NCI-H2107 (cell line): Measurements from ENCODE around the gene C6orf15.
A peak's percentile ranks its signal among the peaks of the same experiment; 100 is the strongest.

Experiments used
- DNase-seq: peaks from one replicate; lab custom pipeline; 2025; lab: John Stamatoyannopoulos, UW

The C6orf15 gene

DNA sequence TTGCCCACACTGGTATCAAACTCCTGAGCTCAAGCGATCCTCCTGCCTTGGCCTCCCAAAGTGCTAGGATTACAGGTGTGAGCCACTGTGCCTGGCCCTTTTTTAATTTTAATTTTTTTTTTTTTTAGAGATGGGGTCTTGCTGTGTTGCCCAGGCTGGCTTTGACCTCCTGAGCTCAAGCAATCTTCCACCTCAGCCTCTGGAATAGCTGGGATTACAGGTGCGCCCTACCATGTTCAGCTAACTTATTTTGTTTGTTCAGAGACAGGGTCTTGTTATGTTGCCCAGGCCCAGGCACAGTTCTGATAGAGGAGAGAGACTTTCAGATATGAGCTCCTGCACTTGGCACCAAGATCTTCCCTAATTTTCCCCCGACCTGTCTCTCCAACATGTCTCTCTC is 18.4 kb upstream of the C6orf15 start:
- no peak for DNase-seq

DNA sequence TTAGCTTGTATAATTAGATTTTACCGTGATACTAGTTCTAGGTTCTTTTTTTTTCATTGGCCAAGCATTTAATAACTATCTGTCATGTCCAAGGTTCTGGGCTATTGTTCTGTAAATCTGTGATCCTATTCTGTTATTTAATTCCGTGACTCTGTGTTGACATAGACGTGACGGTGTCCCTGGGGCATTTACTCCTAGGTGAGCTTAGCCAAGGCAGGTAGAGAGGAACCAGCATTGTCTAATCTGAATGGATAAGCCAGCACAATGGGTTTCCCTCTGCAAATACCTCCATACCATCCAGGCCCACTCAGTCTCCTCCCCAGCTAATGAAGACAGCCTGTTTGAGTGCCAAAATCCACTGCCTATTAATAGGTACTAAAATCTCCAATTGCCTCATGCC is 16.8 kb upstream of the C6orf15 start:
- DNase-seq = no peak

DNA sequence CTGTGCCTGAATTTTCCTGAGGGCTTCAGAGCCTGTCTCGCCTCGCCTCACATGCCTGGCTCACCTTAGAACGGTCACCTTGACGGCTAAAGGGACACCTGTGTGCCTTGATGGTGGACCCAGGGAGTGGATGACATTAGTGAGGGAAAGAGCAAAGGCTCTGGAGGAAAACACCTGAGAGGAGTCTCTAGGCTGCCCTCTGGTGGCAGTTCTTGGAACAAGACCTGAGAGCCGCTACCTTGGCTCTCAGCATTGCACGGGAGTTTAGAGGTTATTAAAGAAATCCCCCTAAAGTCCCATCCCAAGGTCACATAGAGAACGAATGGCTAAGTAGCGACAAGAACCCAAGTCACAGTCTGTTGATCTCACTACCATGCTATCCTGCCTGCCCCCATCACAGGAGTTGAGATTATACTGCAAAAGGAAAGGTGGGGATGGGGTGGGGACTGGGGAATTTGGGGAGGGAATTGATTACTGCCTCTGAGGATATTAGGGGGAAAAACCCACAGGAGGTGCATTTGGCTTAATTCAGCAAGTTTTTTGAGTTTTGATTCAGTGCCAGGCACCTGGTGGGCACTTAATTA is 15.8 kb upstream of the C6orf15 start:
- DNase-seq = peak; percentile 0

DNA sequence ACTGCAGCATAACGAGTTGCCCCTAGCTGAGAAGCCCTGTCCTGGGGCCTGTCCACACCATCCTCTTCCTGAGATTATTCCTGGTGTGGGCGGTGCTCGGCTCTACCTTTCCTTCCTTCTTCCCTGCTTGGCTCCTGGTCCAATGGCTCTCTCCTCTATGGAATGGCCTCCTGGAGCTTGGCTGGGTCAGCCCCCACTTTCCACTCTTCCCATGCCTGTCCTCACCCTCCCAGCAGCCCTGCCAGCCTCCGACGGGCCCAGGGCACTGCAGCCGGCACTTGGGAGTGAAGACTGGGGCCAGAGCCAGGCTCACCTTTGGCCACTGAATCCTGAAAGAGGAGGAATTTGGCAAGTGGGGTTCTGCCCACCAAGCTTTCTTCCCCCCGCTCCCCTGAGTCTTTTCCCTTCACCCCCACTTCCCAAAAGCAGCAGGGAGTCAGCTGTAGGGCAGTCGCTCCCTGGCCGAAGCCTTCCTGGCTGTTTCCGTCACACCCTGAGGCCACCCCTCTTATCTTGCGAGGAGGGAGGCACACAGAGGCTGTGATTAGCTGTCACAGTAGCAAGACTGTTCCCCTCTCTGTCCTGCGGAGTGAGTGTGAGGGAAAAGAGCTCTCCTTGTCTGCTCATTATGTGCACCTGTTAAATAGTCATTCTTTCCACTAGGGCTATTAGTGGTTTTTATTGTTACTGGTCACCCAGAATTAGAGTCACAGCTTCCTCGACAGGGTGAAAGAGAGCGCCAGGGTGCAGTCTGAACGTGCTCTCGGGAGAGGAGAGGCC is 14.2 kb upstream of the C6orf15 start:
- DNase-seq = peak; percentile 0

DNA sequence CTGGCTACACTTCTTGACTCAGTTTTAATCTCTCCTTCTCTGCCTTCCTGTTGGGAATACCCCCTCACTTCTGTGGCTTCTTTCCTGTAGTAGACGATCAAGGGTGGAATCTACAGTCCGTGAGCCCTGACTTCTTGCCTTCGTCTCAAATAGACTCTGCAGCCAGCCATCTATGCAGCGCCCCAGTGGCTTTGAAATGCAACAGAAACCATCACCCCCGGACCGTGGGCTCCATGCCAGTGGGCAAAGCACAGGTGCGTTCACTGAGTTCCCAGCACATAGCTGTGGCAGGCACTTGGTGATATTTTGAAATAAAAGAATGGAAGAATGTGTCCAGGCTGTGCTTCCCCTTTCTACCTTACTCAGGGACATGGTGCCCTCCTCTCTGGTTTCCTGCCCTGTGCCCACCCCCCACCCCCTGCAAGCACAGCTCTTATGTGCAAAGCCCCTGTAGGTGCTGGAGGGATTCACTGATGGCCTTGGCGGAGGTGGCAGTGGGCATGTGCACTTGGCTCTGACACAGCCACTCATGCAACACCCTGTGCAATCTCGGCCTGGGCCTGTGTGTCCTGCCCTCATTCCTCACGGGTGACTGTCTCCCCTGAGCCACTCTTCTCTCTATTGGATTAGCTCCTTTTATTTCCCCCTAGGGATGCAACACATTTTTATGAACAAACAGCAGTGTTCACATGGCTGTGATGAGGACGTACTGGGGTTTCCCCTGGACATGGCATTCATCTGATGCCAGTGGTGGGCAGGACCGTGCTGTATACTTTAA is 13.4 kb upstream of the C6orf15 start:
- DNase-seq = no peak

DNA sequence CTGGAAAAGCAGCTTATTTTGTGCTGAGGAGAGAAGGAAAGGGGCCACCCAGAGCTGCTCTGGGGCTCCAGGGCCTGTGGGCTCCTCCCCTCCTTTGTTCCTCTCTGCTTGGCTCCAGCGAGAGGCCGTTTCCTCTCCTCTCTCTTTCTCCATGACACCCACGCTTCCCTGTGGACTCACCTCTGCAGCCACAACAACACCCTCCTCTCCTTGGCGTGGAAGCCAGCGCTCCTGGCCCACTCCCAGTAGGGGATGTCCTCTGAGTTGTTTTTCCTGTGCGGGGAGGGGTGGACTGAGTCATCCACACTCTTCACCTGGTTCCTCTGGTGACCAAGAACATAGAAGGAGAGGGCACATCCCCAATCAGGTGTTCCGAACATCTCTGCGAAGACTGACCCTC is 12.8 kb upstream of the C6orf15 start:
- DNase-seq = no peak

DNA sequence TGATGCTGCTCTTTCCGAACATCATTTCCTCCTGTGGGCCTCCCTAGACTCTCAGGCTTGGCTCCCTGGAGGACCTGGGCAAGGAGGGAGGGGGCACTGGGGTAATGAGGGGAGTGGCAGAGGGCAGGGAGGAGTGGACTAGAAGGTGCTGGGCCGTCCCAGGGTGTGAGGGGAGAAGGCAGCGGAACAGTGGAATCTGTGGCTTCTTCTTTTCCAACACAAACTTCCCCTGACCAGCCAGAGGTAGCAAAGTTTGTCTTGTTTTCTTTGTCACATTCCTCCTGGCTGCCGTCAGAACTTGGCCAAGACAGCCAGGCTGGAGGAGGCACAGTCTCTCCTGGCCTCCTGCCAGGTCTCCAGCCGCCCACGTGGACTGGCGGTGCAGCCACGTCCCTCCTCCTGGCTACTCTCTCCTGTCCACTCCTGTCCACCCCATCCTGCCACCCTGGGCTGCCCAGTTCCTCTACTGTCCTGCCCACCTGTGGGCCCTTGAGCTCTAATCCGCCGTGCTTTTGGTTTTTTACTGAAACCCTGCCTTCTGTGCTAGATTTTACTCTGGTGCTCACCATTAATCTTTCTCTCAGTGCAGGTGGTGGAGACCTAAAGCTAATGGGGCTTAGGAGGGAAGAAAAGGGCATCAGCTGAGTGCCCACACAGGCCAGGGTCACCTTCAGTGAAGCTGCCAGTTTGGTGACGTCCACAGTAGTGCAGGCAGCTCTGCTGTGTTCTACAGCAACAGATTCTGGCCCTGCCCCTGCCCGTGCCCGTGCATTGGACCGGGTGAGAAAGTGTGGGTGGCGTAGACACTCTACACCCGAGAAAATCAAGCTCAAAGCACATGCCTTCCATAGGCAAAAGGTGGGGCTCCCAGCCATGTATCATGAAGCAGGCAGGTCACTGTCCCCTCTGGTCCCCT is 10.7 kb upstream of the C6orf15 start:
- DNase-seq = no peak

DNA sequence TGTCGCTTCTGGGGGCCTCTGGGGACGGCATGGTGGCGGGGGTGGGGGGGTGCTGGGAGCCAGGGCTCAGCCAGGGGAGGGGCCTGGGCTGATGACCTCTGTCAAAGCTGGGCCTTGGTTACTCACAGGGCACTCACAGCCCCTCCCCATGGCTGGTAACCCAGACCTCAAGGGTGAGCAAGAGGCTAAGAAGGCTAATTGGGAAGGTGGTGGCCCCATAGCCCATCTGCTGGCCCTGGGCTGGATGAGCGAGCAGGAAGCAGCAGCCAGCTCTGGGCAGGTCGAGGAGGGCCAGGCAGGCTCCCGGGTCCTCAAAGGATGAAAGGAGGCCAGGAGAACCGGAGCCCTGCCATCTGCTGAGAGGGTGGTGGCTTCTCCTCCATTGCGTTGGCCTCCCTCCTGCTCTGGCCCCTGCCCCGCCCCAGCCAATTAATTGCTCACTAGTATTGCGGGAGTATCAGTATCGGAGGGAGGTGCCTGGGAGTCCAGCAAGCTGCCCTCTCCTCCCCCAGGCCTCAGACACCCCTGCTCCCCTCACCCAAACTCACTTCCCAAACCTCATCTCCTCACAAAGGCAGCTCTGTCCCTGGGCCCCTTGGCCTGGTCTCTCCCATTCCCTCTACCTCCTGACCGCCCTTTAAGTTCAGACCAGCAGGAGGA is 8.9 kb upstream of the C6orf15 start:
- no peak for DNase-seq

DNA sequence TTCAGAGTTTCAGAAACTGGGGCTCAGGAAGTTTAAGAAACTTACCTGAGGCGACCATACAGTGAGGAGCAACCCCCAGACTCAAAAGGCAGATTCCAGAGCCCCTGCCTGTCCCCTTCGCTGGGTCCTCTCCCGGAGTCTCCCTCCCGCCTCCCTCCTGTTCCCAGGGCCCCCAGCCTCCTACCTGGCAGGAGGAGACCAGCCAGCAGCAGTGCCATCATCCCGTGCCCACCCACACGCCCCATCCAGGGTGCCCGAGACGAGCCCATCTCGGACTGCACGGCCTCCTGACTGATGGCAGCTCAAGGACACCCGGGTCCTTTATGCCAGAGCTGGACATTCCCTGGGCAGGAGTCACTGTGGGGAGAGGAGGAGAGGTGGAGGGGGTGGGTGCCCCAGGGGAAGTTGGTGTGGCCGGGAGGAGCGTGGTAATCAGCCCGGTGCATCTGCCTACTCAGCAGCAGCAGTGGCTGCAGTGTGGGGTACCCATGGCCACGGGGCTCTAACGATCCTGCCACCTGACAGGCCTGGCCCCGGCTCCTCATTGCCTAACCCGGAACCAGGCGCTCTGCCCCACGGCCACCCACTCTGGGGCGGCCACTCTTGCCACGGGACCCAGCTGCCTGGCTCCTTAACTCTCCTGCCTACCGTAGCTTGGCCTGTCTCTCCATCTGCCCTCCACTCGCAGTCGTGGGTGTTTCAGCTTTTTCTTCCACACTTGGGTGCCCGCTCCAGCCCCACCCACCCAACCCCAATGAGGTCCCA is 8.0 kb upstream of the C6orf15 start, which contains the start of gene CDSN:
Gene CDSN (minus strand): TSS at position 296 of the 765 bp plus-strand sequence. CDS start 27 bp downstream, at position 269.
- DNase-seq = no peak

DNA sequence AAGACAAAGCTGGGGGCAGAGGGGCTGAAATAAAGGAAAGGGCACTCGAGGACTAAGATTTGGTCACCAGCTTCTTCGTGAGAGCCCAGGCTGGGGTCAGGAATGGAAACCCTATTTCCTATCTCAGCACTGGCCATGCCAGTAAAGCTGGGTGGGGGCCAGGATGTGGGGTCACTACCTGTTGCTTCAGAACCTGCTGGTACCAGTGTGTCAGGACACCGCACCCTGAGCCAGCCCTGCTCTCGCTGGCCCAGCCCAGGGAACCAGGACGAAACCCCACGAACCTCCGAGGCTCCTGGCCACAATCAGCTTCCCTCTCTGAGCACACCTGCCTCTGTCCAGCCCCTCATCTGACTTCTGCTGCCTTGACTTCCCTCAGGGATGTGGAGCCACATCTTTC is 5.8 kb upstream of the C6orf15 start:
- DNase-seq = no peak

DNA sequence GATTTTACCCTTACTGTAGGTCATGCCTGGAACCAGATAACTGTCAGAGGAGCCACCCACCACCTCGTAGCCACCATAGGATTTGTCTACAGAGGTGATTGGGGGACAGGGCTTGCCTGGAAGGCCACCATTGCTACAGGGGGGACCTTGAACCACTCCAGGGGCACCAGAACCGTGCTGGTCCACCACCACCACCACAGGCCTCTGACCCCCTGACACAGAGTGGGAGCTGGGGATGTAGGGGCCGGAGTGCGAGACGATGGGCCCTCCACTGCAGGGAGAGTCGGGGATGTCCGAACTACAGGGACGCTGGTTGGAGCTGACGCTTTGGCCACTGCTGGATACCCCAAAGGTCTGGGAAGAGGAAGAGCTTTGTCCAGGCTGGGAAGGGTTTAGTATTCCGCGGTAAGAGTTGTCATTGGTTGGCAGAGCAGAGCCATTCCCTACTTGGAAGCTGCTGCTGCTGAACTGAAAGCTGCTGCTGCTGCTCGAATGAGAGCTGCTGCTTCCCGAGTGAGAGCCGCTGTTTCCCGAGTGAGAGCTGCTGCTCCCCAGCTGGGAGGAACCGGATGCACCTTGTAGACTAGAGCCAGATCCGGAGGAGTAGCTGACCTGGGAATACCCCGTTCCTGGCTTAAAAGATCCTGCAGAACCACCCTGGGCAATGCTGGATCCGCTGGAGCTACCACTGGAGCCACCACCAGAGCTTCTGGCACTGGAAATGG is 4.4 kb upstream of the C6orf15 start:
- DNase-seq = no peak

DNA sequence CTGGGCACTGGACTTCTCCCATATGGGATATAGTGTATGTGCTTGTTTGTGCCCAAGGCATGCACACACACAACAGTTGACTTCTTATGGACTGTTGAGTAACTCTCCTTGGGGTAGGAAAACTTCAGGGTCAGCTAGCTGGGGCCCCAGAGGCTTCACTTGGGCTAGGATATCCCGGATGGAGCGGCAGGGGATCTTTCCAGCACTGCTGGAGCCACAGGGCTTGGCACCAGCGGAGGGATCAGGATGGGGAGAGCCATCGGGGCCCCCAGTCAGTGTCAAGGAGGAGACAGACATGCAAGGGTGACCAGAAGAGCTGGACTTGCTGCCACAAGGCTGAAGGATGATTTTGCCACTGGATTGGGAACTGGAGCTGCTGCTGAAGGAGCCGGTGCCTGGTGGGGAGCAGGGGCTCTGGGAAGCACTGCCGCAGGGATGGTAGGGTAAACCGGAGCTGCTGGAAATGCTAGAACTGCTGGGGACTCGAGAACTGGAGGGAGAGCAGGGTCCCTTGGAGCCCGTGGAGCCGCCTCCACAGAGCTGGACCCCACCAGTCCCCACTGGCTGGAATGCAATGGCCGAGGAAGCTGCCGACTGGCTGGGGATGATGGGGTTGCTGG is 3.7 kb upstream of the C6orf15 start:
- no peak for DNase-seq

DNA sequence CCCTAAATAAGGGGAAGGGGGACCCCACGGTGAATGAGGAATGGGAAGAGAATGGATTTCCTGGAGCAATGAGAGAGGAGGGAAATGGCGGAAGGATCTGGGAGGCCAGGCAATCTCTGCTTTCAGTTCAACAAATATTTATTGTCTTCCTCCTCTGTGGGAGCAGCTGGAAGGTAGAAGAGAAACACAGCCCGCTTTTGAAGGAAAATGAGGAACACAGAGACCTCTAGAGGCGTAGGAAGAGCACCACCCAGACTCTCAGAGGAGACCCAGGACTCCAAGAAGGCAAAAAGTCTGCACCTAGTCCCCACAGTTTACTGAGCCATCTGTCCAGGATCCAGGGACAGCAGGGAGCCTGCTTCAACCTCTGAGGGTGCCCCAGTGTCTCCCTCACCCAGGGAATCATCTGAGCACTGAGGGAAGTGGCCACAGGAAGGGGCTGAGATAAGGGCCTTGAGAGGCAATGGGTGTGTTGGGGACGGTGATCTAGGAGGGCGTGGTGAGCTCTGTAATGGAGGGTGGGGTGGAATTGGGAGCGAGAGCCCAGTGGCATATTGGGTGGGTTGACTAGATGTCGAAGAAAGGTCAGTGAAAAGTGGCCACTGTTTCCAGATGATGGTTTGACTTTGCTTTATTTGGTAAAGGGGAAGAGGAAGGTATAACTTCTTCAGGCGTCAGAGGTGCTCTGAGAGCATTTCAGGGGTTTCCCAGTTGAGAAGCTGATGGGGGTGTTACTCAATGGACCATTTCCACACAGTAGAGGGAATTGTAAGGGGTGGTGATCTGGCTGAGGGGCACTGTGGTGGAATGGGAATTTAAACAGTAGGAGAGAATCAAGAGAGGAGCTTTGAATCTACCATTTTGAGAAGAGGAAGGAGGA is 2.8 kb upstream of the C6orf15 start:
- DNase-seq = no peak

DNA sequence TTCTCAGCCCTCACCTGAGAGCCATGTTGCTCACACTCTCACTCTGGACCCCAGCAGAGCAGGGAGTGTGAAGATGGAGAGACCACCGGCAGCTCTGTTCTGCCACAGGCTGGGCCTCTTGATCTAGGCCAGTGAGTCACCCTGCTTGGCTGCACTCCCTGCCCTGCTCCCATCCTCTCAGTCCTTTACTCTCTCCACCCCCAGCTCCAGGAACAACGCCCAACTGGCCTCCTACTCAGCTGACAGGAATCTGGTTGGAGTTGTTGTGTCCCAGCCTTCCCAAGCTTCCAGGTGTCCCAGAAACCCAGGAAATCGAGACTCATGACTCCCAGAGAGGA is 2.1 kb upstream of the C6orf15 start, which contains the start of gene PSORS1C1:
Gene PSORS1C1 (plus strand): TSS at position 260 of the 338 bp plus-strand sequence. CDS start 14,833 bp downstream, outside the sequence.
- DNase-seq = no peak

DNA sequence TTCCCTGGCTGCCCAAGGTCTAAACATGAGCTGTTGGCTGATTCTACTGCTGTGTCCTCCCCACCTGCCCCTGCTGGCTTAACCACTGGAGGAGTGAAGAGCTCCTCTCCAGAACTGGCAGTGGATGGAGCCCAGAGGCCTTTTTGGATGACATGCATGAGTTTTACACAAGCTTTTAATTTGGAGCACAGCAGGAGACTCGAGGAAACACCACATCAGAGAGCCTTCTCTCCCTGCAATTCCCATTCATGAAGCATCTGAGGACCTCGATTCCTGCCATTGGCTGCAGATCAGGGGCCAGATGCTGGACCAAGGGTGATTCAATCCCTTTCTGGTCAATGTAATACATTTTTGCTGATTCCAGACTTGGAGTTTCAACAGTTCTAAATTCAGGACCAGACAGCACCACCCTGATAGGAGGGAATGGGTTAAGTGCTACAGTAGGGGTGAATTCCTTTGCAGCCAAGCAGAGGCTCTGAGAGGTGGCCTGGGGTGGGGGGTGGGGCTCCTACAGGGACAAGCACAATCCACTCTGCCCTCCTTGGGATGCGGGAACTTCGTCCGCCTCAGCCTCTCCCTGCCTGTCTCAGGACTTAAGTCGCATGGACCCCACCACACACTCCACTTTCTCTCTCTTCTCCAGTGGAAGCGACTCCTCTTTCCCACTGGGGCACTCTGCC is 1.6 kb upstream of the C6orf15 start:
- no peak for DNase-seq

DNA sequence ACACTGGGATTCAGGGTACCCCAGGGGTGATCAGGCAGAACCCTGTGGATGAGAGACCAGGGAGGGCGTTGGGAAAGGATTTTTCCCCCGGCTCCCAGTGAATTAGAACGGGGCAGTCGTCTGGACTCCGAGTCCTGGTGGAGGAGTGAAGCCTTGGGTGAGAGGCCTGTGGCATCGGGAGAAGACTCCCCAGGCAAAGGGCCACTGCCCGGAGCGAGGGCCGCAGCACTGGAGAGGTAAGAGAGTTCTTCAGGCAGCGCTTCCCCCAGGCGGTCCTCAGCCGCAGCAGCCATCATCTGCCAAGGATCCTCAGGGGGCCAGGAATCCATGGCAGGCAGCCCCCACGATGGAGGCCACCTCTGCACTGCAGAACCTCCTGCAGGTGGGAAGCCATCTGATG is 663 bp downstream of the C6orf15 start:
- DNase-seq = no peak

DNA sequence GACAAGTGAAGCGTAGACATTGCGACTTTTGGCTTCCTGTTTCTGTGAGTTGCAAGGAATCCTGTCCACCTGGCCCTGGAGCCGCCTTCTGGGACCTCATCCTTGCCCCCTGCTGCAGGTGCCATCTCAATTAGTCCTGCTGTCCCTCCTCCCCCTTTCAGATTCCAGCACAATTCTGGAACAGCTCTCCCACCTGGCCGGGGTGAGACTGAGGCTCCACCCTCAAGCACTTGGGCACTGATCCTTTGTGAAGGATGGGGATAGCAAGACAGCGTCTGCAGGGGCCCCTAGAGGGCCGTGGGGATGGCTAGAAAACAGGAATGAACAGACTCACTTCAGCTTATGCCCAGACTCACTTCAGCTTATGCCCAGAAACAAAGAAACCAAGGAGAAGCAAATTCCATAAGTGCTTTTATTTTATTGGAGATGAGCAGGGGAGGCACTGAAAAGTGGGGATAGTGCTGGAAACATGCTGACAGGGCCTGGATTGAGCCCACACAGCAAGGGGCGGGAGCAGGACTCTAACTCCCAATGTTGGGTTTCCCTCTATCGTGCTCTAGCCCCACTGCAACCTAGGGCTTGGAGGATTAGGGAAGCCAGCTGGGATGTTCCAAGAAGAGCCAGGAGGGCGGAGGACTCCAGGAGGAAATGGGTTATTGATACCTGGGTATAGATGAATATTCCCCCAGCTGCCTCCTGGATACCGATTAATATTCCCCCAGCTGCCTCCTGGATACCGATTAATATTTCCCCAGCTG is 1.4 kb downstream of the C6orf15 start:
- DNase-seq = no peak
